HG03432 (cell line): ENCODE measurements around the gene HIC2.
"Not testable (repeated sequence)": the region's sequence is repeated elsewhere in the genome, so short reads cannot be mapped to it uniquely, and the experiment has no call there.

Experiments used
- ATAC-seq: cut with Tn5 transposase; IDR thresholded peaks from one replicate; pipeline ENCODE4 v1.9.1; 2021; ENCODE audit warnings: mild to moderate bottlenecking, moderate library complexity; ENCODE audit not compliant: unreplicated experiment

The HIC2 gene, protein sequence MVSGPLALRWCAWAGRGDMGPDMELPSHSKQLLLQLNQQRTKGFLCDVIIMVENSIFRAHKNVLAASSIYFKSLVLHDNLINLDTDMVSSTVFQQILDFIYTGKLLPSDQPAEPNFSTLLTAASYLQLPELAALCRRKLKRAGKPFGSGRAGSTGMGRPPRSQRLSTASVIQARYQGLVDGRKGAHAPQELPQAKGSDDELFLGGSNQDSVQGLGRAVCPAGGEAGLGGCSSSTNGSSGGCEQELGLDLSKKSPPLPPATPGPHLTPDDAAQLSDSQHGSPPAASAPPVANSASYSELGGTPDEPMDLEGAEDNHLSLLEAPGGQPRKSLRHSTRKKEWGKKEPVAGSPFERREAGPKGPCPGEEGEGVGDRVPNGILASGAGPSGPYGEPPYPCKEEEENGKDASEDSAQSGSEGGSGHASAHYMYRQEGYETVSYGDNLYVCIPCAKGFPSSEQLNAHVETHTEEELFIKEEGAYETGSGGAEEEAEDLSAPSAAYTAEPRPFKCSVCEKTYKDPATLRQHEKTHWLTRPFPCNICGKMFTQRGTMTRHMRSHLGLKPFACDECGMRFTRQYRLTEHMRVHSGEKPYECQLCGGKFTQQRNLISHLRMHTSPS

DNA sequence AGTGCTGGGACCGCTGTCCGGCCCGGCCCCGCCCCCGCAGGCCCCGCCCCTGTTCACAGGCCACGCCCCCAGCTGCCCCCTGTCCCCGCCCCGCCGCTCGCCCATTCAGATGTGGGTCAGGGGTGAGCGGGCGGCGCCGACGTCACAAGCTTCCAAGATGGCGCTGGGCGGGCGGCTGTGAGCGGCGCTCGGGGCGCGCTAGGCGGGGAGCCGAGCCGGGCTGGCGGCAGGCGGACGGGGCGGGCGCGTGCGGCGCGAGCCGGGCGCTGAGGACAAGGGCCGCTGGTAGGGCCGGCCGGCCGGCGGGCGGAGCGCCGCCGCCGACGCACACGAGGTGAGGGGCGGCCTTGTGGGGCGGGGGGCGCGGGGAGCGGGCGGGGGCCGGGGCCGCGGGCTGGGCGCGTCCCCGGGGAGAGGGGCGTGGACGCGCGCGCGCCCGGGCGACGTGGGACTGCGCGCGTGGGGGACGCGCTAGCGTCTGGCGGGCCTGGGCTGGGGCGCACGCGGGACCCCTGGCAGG lies at the start of gene HIC2:
Gene HIC2 (plus strand): TSS at position 145 of the 520 bp plus-strand sequence. CDS start 25,461 bp downstream, outside the sequence.
- peak; percentile 85 for ATAC-seq

DNA sequence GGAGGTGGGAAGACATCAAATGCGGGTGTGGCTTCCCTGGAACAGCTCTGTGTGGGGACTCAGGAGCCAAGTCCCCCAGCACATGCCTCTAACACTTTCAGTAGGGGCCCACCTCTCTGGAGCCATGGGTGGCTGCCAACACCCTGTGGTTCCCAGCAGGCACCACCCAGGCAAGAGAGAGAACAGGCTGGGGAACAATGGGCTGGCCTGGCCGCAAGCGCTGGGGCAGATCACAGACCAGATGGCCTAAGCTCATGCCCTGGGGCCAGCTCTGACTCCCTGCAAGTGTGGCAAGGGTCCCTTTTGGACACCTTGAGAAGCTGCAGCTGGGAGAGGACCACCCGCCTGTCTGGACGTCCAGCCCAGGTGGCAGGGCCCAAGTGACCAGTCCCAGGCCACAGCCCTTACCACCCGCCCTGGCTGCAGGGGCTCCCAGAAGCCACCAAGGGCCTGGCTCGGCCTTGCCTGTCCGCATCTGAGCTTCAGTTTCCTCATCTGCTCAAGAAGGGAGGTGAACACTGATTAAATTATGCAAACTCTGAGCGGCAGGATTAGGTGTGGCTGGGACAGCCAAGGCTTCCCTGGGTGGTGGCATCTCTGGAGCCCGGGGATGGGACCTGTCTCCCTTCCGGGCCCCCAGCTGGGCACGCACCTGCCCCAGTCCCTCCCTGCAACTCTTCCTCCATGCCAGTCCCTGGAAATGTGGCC lies 48.4 kb upstream of the HIC2 start:
- ATAC-seq, result not testable (repeated sequence)

DNA sequence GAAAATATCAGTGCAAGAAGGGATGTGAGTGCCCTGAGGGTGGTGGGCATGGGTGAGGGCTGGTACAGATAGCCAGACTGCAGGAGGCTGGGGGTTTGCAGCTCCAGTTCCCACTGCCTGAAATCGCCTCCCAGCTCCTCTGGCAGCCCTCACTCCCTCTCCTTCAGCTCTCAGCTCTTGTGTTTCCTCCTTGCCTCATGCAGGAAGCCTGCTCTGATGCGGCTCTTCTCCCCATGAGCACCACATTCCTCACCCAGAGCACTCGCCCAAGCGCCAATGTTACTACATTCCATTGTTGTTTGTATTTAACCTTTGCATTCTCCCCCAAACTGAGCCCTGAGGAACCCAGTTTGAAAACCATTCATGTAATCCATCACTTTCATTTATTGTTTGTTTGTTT lies 41.3 kb upstream of the HIC2 start:
- ATAC-seq, result not testable (repeated sequence)

DNA sequence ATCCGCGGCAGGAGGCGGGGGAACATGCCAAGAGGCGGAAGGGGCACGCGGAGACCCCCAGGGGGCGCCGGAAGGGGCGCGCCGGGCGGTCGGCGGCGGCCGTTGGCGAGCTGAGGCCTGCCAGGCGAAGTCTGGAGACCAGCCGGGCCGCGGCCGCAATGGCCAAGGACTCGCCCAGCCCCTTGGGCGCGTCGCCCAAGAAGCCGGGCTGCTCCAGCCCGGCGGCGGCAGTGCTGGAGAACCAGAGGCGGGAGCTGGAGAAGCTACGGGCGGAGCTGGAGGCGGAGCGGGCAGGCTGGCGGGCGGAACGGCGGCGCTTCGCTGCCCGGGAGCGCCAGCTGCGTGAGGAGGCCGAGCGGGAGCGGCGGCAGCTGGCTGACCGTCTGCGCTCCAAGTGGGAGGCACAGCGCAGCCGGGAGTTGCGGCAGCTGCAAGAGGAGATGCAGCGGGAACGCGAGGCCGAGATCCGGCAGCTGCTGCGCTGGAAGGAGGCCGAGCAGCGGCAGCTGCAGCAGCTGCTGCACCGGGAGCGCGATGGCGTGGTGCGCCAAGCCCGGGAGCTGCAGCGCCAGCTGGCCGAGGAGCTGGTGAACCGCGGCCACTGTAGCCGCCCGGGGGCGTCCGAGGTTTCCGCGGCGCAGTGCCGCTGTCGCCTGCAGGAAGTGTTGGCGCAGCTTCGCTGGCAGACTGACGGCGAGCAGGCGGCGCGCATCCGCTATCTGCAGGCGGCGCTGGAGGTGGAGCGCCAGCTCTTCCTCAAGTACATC lies 33.3 kb upstream of the HIC2 start, which contains the start of gene RIMBP3B:
Gene RIMBP3B (plus strand): TSS at position 51 of the 767 bp plus-strand sequence. CDS start 108 bp downstream, at position 159.
- peak; percentile 79 for ATAC-seq

DNA sequence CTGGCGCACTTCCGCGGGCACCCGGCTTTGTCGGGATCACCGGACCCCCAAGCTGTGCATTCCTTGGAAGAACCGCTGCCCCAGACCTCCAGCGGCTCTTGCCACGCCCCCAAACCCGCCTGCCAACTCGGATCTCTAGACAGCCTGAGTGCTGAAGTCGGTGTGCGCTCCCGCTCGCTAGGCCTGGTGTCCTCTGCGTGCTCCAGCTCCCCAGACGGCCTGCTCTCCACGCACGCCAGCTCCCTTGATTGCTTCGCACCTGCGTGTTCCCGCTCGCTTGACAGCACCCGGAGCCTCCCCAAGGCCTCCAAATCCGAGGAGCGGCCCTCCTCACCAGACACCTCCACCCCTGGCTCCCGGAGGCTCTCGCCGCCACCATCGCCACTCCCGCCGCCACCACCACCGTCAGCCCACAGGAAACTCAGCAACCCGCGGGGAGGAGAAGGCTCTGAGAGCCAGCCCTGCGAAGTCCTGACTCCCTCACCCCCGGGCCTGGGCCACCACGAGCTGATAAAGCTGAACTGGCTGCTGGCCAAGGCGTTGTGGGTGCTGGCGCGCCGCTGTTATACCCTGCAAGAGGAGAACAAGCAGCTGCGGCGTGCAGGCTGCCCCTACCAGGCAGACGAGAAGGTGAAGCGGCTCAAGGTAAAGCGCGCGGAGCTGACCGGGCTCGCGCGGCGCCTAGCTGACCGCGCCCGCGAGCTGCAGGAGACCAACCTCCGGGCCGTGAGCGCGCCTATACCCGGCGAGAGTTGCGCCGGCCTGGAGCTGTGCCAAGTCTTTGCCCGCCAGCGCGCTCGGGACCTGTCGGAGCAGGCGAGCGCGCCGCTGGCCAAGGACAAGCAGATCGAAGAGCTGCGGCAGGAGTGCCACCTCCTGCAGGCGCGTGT lies 32.5 kb upstream of the HIC2 start:
- peak; percentile 43 for ATAC-seq

DNA sequence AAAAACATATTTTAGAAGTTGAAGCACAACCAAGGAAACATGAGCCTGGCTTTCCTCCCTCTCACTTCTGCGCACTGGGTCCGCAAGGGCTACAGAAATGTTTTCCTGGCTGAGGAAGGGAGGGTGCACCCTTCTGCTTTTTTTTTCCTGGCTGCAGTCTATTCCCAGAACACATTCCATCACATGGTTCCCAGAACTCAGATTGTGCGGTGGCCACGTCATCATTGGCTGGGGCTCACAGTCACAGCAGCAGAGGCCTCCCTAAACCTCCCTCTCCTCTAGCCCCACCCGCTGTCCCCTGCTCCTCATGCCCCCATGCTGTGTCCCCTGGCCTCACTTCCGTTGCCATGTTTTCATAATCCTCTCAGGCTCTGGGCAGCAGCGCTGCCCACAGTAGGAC lies 27.7 kb upstream of the HIC2 start:
- not testable (repeated sequence) for ATAC-seq

DNA sequence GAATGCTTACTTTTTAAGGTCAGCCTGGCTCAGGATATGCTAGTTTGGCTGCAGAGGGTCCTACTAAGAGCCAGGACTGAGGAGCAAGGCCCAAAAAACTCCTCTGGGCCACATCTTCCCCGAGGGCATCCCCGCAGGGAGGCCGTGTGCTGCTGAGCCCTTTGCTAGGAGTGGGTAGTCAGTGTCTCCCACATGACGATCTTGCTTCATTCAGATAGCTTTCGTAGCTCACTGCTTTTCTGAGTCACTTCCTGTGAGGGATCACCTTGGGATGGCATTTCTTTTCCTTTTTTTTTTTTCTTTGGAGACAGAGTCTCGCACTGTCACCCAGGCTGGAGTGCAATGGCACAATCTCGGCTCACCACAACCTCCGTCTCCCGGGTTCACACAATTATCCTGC lies 27.2 kb upstream of the HIC2 start:
- not testable (repeated sequence) for ATAC-seq

DNA sequence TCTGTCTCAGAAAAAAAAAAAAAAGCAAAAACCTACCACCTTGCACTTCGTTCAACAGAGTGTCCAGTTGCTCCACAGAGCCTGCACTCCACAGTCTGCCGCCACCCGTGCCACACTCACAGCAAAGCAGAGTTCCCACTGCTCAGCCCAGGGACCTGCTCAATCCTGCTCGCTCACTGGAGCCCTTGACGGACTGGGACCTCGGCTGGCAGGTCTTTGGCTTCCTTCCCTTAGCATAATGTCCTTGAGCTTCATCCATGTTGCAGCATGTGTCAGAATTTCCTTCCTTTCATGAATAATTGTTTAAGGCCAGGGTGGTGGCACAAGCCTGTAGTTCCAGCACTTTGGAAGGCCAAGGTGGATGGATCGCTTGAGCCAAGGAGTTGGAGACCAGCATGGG lies 22.6 kb upstream of the HIC2 start:
- not testable (repeated sequence) for ATAC-seq

DNA sequence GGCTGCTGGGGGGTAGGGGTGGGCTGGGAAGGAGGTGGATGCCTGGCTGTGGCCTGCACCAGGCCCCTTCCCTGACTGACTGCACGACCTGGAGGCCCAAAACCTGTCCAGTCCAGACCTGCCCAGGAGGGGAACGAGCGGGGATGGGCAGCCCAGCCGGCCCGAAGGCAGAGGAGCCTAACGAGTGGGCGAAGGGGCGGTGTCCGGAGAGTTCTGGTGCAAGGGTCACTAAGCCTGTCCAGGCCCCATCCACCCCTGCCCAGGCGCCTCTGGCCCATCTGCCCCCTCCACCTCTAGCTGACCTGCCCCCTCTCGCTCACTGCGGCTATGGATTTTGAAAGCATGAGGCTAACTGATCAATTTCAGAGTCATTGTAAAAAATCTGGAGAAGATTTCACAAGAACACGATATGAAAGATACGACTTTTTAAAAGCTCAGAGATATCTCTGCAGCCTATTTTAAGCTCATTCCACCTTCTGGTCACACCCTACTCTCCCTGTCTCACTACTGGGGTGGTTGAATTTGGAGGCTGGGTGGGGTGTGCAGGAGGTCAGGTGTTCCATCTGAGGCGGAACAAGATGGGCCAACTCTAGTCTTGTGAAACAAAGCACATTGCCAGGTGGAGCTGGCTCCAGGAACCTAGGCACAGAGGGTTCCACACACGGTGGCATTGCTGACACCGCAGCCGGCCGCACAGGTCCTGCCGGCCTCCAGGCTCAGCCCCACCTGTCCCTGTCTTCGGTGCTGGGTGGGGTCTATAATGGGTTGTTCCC lies 15.8 kb upstream of the HIC2 start:
- ATAC-seq, result not testable (repeated sequence)

DNA sequence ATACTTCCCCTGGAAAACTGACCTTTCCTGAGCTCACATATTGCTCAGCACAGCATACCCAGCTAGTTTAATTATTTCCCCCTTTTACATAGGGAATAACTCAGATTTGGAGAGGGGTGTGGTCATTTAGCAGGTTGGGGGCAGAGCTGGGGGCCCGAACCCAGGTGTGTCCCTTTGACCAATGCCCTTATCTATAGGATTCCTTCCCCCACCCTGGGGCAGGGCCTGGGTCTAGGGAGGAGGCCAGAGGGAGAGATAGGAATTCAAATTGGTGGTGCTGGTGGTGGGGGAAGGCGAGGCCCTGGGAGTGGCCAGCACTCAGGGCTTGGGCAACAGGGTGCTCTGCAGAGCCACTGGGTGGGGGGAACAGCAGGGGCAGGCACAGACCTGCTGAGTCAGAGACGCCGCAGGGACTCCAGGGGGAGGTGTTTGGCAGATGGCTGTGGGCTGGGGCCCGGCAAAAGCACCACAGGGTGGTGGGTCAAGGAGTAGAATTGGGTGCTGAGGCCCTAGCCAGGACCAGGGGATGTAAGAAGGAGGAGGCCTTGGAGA lies 14.3 kb upstream of the HIC2 start:
- not testable (repeated sequence) for ATAC-seq

DNA sequence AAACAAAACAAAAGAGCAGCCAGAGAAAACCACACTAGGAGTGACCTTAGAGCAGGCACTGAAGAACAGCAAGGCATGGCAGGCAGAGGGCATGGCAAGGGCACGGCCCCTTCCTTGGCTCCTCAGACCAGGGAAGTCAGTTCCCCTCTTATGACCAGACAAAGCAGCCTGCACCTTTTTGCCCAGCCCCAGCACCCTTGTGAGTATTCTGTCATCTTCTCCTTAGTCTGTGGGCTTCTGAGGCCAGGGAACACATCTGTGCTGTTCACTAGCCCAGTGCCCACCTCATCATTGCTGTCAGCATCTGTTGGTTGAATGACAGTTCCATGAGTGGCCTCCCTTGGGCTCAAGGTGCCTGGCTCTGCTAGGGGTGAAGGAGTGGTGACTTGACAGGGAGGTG lies 10.0 kb upstream of the HIC2 start:
- ATAC-seq, result not testable (repeated sequence)

DNA sequence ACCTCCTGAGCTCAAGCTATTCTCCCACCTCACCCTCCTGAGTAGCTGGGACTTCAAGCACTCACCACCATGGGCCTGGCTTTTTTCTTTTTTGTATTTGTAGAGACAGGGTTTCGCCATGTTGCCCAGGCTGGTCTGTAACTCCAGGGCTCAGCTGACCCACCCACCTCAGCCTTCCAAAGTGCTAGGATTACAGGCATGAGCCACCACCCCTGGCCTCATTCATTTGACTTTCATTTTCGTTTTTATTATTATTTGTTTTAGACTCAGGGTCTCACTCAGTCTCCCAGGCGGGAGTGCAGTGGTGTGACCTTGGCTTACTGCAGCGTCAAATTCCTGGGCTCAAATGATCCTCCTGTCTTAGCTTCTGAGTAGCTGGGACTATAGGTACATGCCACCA lies 9.4 kb upstream of the HIC2 start:
- not testable (repeated sequence) for ATAC-seq

DNA sequence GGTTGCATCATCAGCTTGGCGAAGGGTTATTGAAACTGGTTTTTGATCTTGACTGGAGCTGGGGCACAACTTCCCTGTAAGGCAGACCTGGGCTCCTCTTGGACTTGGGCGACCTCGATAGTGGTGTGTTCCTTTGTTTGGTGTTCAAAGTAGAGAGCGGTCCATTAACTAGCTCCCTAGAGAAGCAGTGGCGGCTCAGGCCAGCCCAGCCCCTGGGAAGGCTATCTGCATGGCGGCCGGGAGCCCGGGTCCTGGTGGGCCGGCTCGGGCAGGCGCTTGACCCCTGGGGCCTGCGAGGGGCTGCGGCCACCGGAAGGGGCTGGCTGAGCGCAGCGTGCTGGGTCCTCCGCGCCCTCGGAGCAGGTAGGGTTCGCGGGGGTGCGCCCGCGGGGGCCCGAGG lies 796 bp upstream of the HIC2 start:
- not testable (repeated sequence) for ATAC-seq

DNA sequence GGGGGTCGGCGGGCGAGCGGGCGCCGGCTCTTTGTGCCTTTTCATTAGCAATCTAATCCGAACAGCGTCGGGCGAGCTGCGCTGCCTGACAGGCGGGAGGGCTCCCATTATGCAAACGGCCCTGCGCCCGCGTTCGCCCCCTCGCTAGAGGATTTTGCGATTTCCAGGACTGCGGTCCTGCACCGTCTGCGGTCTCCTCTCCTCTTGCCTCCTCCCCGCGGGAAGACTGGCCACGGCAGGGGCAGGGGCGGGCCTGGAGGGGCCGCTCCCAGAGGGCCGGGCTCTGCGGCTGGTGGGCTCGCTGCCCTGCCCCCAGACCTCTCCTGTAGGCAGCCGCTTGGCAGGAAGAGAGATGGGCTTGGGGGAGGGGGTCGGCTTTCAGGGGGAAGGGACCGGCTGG lies 682 bp downstream of the HIC2 start:
- ATAC-seq, result peak; percentile 33

DNA sequence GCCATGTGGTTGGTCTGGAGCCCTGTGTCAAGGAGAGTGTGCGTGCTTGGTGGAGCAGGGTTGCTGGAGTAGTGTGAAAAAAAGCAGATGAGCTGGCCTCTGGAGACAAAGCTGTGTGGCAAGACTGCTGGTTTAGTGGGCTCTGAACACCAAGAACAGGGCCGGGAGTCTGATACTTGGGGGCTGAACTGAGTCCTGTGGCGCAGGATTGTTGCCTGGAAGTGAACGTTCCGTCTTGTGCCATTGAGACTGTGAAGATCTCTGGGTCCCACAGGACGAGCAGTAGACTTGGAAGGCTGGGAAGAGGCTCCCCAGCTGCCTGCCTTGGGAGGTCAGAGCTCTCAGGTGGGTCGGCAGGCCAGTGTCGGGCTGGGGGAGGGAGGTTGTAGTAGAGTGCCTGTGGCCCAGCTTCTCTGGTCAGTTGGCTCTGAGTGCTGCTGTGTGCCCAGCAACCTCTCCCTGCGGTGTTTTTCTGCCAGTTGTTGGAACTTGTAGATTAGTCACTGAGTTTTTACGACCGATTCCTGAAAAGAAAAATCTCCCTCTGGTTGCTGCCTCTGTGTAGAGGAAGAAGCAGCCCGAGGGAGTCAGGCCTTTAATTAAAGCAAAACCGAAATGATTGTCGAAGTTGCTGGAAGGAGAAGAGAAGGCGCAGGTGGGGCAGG lies 1.9 kb downstream of the HIC2 start:
- ATAC-seq, result not testable (repeated sequence)

DNA sequence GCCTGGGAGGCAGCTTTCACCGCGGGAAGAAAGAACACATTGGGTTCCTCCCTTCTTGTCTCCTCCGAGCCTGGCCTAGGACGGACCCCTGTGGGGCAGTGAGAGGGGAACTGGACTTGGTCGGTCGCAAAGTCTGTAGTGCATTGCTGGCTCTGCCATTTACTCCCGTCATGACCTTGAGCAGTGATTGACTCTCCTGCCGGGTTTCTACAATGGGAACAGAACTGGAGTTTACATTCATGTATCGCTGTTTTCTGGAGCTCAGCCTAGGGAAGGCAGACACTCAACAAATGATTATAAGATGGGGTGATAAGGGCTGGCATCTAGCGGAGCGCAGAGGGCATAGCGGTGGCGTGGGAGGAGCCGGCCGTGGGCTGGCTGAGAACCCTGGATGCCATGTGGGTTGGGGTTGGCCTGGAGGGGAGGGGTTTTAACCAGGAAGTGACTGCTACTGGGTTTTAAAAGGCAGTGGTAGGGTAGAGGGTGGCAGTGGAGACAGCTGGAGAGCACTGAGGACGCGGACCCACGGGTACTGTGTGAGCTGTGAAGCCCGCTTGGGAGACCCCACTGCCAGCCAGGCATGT lies 3.1 kb downstream of the HIC2 start:
- ATAC-seq, result not testable (repeated sequence)

DNA sequence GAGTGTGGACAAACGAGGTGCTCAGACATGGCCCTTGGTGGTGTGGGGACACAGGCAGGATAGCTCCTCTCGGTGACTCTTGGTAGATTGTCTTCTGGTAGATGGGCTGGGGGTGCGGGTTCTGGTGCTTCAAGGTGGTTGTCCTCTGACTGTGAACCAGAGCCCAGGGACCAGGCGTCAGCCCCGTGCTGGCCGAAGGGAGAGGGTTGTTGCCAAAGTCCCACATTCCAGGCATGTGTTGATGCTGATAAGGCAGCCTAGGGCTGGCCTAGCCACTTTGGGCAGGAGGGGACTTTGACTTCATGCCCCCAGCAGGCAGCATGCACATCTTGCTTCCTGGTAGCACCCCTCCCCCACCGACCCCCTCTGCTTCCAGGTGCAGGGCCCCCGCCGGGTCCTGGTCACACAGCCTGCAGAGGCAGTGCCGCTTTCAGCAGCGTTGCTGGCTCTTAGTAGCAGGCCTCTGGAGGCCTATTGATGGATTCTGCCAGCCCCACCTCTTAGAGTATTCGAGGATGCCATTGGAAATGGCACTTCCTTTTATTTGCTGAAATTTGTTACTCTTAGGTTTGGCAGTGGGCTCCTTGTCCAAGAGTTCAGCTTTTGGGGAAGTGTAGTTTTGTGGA lies 7.0 kb downstream of the HIC2 start:
- not testable (repeated sequence) for ATAC-seq
